Measurements from ENCODE around the gene CCDC68. TPM values are rescaled to one million over a fixed set of nuclear protein-coding genes. Genes with fewer than 3 reads are reported as not detected.

The CCDC68 gene
- polyA plus RNA-seq, 2 of the 4 experiments (the other 2 are of a cell fraction) = 3.1 to 12.4 TPM

DNA sequence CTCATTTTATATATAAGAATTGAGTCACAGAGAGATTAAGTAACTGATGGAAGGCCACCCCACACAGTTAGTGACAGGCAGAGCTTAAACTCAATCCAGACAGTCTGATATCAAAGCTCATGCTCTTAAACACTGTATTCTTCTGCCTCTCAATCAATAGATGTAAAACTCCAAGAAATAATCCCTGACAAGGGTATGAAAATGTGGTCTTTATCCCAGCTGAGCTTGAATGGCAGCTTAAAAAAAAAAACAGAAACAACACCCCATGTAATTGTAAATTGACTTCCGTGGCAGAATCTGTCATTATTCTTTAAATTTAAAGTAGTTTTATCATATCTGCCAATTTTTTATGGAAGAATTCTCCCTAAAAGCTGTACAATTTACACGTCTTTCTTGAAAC lies 70.9 kb downstream of the CCDC68 start:
- H3K4me1 ChIP-seq = no peaks in the 10 kb centered on the region
- WGBS (ENCODE audit: missing lambda C conversion rate) = 84% methylated on average over 2 of the region's 2 CpGs
- no peak for TF ChIP-seq EP300 (IDR thresholded peaks at IDR 0.05)
- no peak for TF ChIP-seq ZC3H11A (IDR thresholded peaks at IDR 0.05)
- no peak for TF ChIP-seq TP53 (CRISPR knock-in tag; IDR thresholded peaks at IDR 0.05)
- TF ChIP-seq NFE2L2 (conservative IDR thresholded peaks at IDR 0.05; ENCODE audit: low read length) = no peak
- no peak for TF ChIP-seq MAFK (IDR thresholded peaks at IDR 0.05; ENCODE audit: partially characterized antibody)
- no peak for TF ChIP-seq RCOR1 (IDR thresholded peaks at IDR 0.05; ENCODE audit: low read depth, low read length)
- no peak for TF ChIP-seq HDAC2 (IDR thresholded peaks at IDR 0.05)
- no peak for TF ChIP-seq POLR2AphosphoS2 (conservative IDR thresholded peaks at IDR 0.05; ENCODE audit: low read length)
- TF ChIP-seq, protein P1, sequence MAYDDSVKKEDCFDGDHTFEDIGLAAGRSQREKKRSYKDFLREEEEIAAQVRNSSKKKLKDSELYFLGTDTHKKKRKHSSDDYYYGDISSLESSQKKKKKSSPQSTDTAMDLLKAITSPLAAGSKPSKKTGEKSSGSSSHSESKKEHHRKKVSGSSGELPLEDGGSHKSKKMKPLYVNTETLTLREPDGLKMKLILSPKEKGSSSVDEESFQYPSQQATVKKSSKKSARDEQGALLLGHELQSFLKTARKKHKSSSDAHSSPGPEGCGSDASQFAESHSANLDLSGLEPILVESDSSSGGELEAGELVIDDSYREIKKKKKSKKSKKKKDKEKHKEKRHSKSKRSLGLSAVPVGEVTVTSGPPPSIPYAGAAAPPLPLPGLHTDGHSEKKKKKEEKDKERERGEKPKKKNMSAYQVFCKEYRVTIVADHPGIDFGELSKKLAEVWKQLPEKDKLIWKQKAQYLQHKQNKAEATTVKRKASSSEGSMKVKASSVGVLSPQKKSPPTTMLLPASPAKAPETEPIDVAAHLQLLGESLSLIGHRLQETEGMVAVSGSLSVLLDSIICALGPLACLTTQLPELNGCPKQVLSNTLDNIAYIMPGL (CRISPR knock-in tag; IDR thresholded peaks at IDR 0.05; ENCODE audit: borderline replicate concordance) = no peak
- DNase-seq (ENCODE audit: low read depth in 1 of 2, low spot score in 1 of 2) (no peak), FAIRE-seq (no peak), ATAC-seq (no peak)
- no peaks in the 10 kb centered on the region for H3K9me3 ChIP-seq
- CTCF ChIA-PET = no interaction called here
- no peak overlapping the region for H3K4me3 ChIP-seq
- no peak overlapping the region for H3K27ac ChIP-seq
- POLR2A ChIA-PET = no interaction called here
- no peak overlapping the region for H3K4me2 ChIP-seq

DNA sequence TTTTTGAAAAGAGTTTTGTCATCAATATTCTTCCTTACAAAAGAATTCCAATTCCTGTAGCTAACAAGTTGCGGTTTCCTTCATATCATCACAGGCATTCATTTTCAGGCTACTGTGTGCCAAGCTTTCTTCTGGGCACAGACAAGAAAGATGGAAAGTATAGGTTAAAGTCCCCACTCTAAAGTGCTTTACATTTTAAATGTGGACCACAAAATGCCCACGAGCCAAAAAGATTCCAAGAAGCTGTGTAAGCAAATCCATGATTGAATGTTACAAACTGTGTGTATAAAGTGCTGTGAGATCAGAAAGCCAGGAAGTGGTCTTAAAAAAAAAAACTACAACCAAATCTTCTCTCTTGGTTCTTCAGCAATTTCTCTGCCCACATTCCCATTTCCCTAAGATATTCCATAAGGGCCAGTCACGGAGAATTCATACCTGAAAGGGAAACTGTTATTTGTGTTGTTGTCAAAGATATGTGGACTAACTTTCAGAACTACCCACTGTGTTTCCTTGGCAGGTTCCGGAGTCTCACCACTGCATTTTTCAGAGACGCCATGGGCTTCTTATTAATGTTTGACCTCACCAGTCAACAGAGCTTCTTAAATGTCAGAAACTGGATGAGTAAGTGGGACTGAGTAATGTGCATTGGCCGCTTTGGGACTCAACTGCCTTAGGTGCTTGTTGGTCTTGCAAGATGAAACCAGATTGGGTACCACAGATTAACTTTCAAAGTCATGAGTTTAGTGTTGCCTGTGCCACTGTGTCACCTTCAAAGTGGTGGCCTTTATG lies 75.3 kb downstream of the CCDC68 start:
- no peak overlapping the region for H3K27ac ChIP-seq
- ATAC-seq (no peak), FAIRE-seq (no peak), DNase-seq (ENCODE audit: low read depth in 1 of 2, low spot score in 1 of 2) (no peak)
- no peak overlapping the region for H3K4me3 ChIP-seq
- H3K4me2 ChIP-seq = no peak overlapping the region
- no peaks in the 10 kb centered on the region for H3K9me3 ChIP-seq
- CTCF ChIA-PET = interaction anchor here (0.7 to 1.3 kb wide), 3 partner anchors 10 to 99 kb away, joined by 3 to 4 read pairs (median 3); no protein-coding TSS in a partner anchor
- POLR2A ChIA-PET = no interaction called here
- H3K4me1 ChIP-seq = peaks cover 17% of the 10 kb centered on the region; the same call in 2 of the 3 replicates
- no peak for TF ChIP-seq PHF8 (IDR thresholded peaks at IDR 0.05; ENCODE audit: borderline replicate concordance, low read depth)
- no peak for TF ChIP-seq MAZ (IDR thresholded peaks at IDR 0.05; ENCODE audit: borderline replicate concordance, low read depth, low read length)
- no peak for TF ChIP-seq POLR2A (IDR thresholded peaks at IDR 0.05; ENCODE audit: low read length)
- TF ChIP-seq SMC3 (IDR thresholded peaks at IDR 0.05) = no peak
- no peak for TF ChIP-seq NR3C1 (IDR thresholded peaks at IDR 0.05)
- TF ChIP-seq TP53 (CRISPR knock-in tag; IDR thresholded peaks at IDR 0.05) = no peak
- TF ChIP-seq SREBF2 (IDR thresholded peaks at IDR 0.05) = no peak
- TF ChIP-seq RNF2 (IDR thresholded peaks at IDR 0.05; ENCODE audit: borderline replicate concordance, low read depth) = no peak
- no peak for TF ChIP-seq HDAC2 (IDR thresholded peaks at IDR 0.05)
- TF ChIP-seq, protein P2, sequence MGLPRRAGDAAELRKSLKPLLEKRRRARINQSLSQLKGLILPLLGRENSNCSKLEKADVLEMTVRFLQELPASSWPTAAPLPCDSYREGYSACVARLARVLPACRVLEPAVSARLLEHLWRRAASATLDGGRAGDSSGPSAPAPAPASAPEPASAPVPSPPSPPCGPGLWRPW (IDR thresholded peaks at IDR 0.05) = no peak
- no peak for TF ChIP-seq ZC3H11A (IDR thresholded peaks at IDR 0.05)
- TF ChIP-seq EP300 (IDR thresholded peaks at IDR 0.05) = no peak
- TF ChIP-seq, protein P3, sequence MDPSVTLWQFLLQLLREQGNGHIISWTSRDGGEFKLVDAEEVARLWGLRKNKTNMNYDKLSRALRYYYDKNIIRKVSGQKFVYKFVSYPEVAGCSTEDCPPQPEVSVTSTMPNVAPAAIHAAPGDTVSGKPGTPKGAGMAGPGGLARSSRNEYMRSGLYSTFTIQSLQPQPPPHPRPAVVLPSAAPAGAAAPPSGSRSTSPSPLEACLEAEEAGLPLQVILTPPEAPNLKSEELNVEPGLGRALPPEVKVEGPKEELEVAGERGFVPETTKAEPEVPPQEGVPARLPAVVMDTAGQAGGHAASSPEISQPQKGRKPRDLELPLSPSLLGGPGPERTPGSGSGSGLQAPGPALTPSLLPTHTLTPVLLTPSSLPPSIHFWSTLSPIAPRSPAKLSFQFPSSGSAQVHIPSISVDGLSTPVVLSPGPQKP (IDR thresholded peaks at IDR 0.05; ENCODE audit: low read depth, low read length) = no peak
- no peak for TF ChIP-seq KDM1A (IDR thresholded peaks at IDR 0.05; ENCODE audit: low read depth)
- 74% methylated on average over 6 of the region's 6 CpGs for WGBS (ENCODE audit: missing lambda C conversion rate)

DNA sequence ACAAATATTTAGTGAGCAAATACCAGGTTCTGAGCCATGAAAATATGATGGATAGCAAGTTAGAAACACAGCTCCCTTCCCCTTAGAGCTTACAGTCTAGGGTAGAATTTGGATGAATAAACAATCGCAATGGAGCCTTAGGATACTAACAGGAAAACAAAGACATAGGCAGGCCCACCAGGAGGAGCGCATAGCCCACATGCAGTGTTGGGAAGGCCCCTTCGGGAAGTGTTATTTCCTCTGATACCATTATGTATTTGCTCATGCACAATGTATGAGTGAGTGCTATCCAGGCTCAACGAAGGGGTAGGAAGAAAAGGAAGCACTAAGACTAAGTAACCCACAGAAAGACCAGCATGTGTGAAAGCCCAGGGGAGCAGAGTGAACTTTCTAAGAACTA lies 76.9 kb downstream of the CCDC68 start:
- peaks cover 26% of the 10 kb centered on the region; the same call in 2 of the 3 replicates for H3K4me1 ChIP-seq
- DNase-seq (ENCODE audit: low read depth in 1 of 2, low spot score in 1 of 2) (no peak), ATAC-seq (no peak), FAIRE-seq (no peak)
- no peak overlapping the region for H3K27ac ChIP-seq
- ChIA-PET POLR2A (no interaction called here), CTCF (interaction anchor here (1.3 kb wide), 1 partner anchor 12 kb away, joined by 3 read pairs; no protein-coding TSS in a partner anchor)
- no peak overlapping the region for H3K4me3 ChIP-seq
- H3K4me2 ChIP-seq = no peak overlapping the region
- WGBS (ENCODE audit: missing lambda C conversion rate) = 91% methylated on average over 4 of the region's 4 CpGs
- TF ChIP-seq HOXB13 (CRISPR knock-in tag; IDR thresholded peaks at IDR 0.05; ENCODE audit: low read depth) = no peak
- no peaks in the 10 kb centered on the region for H3K9me3 ChIP-seq

Measured in A549 (cell line).